Naive thymus-derived CD4-positive, alpha-beta T cell (primary cell): ENCODE measurements around the gene TMEFF1. TPM values are rescaled to one million over a fixed set of nuclear protein-coding genes. Genes with fewer than 3 reads are reported as not detected.

Experiments used
- ATAC-seq: fragments of 150-1000 bp; cut with Tn5 transposase; 2 replicates; pipeline ENCODE4 v1.10.0; 2021; ENCODE audit warnings: mild to moderate bottlenecking, moderate library complexity
- CTCF ChIA-PET: fragments of 350-600 bp; sonication (Branson Sonifier 250); formaldehyde crosslinking; loops from one replicate; lab custom pipeline; 2021; ENCODE audit warnings: antibody characterized with exemption; lab: Charles Lee
- POLR2A ChIA-PET: fragments of 350-600 bp; sonication (Branson Sonifier 250); formaldehyde crosslinking; loops from one replicate; lab custom pipeline; 2021; ENCODE audit warnings: antibody characterized with exemption, inconsistent platforms; lab: Charles Lee
- DNase-seq, 9 donors: peaks; one replicate each; pipeline versions ENCODE4 v3.0.0 to v3.0.0-alpha.2; 2020 to 2022; ENCODE audit warnings: mixed read lengths in 1 of 9
- H3K27ac ChIP-seq: one replicate; pipeline ENCODE4 v1.7.0; 2013; ENCODE audit warnings: mild to moderate bottlenecking, low read depth, low read length, moderate library complexity
- H3K27me3 ChIP-seq, 2 donors: one replicate each; pipeline ENCODE4 v1.7.0; 2013; ENCODE audit warnings: low read length in 2 of 2, mild to moderate bottlenecking in 2 of 2, moderate library complexity in 2 of 2; ENCODE audit not compliant: control insufficient read depth in 2 of 2, insufficient read depth in 2 of 2
- H3K36me3 ChIP-seq, 3 experiments: 1 replicate in 2 of 3; 2 replicates in 1 of 3; pipeline ENCODE4 v1.7.0; 2013; ENCODE audit warnings: low read length in 3 of 3, mild to moderate bottlenecking in 3 of 3, moderate library complexity in 1 of 3; ENCODE audit not compliant: insufficient read depth in 3 of 3, control insufficient read depth in 2 of 3
- H3K4me1 ChIP-seq, 2 donors: one replicate each; pipeline ENCODE4 v1.7.0; 2013; ENCODE audit warnings: low read length in 2 of 2, mild to moderate bottlenecking in 2 of 2, moderate library complexity in 1 of 2; ENCODE audit not compliant: control insufficient read depth in 2 of 2, insufficient read depth in 2 of 2
- H3K4me3 ChIP-seq: 2 replicates; pipeline ENCODE4 v1.7.0; 2013; ENCODE audit warnings: mild to moderate bottlenecking, low read length
- H3K9me3 ChIP-seq, 3 experiments: 1 replicate in 2 of 3; 2 replicates in 1 of 3; pipeline ENCODE4 v1.7.0; 2013; ENCODE audit warnings: low read length in 3 of 3; ENCODE audit not compliant: control insufficient read depth in 2 of 3
- H3K27ac Mint-ChIP-seq, 9 donors: one replicate each; pipeline ENCODE4 v1.8.0; 2020 to 2022; ENCODE audit warnings: mixed read lengths in 9 of 9, mild to moderate bottlenecking in 8 of 9, moderate library complexity in 5 of 9, inconsistent platforms in 2 of 9
- H3K27me3 Mint-ChIP-seq, 5 donors: one replicate each; pipeline ENCODE4 v1.8.0; 2021 to 2022; ENCODE audit warnings: mixed read lengths in 5 of 5, mild to moderate bottlenecking in 1 of 5
- H3K36me3 Mint-ChIP-seq, 5 donors: one replicate each; pipeline ENCODE4 v1.8.0; 2020 to 2022; ENCODE audit warnings: mixed read lengths in 5 of 5, mild to moderate bottlenecking in 3 of 5, inconsistent platforms in 1 of 5
- H3K4me1 Mint-ChIP-seq, 7 donors: one replicate each; pipeline ENCODE4 v1.8.0; 2020 to 2022; ENCODE audit warnings: mixed read lengths in 7 of 7, mild to moderate bottlenecking in 3 of 7, inconsistent platforms in 1 of 7
- H3K4me3 Mint-ChIP-seq, 10 donors: one replicate each; pipeline ENCODE4 v1.8.0; 2020 to 2022; ENCODE audit warnings: mild to moderate bottlenecking in 10 of 10, mixed read lengths in 10 of 10, moderate library complexity in 6 of 10, inconsistent platforms in 2 of 10
- H3K9me3 Mint-ChIP-seq, 11 donors: one replicate each; pipeline ENCODE4 v1.8.0; 2020 to 2022; ENCODE audit warnings: mixed read lengths in 11 of 11, mild to moderate bottlenecking in 4 of 11, inconsistent platforms in 1 of 11, moderate library complexity in 1 of 11
- intact Hi-C, 2 donors: fragments of 100-400 bp; cut with micrococcal nuclease; formaldehyde crosslinking; loops; one replicate each; pipeline ENCODE4 v1.15.1; 2023
- polyA plus RNA-seq, 2 donors: library from polyadenylated mRNA; unstranded; fragments of 300-500 nt; fragmentation: Illumina TruSeq; gene quantifications; one replicate each; pipeline ENCODE4 v1.2.3, GENCODE V29; 2021
- total RNA-seq, 6 experiments: library from RNA in 5 of 6; stranded (reverse) in 5 of 6; gene quantifications; 1 replicate in 5 of 6; 2 replicates in 1 of 6; pipeline ENCODE4 v1.2.3 and lab custom pipeline; 2021 to 2026

Gene TMEFF1
- total and polyA plus RNA-seq, 7 experiments from 2014 or later, result 0.27 to 0.56 TPM; not detected in 5

DNA sequence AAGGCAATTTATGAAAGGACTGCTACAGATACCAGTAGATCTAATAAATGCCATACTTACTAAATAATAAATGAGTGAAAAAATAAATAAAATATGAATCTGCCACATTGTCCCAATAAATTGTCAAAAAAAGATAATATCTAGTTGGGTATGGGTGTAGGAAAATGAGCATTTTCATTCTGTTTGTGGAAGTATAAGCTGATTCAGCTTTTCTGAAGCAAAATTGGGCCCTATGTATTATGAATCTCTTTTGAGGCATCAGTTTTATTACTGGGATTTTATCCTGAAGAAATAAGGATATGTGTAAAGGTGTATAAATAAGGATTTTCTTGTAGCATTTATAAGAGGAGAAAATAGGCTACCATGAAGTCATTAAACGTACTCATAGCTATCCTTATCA is 151.0 kb downstream of the TMEFF1 start:
- Histone ChIP-seq H3K9me3 (no peaks in the 10 kb centered on the region), H3K4me1 (no peaks in the 10 kb centered on the region), H3K27me3 (no peaks in the 10 kb centered on the region), H3K4me3 (no peak overlapping the region), H3K27ac (no peak overlapping the region), H3K36me3 (no peaks in the 10 kb centered on the region)
- no peaks in the 10 kb centered on the region for H3K4me1 Mint-ChIP-seq
- H3K9me3 Mint-ChIP-seq, result peaks cover 0 to 18% (median 6%) of the 10 kb centered on the region in 11 donors
- H3K36me3 Mint-ChIP-seq, result peaks cover 0 to 4% (median 0%) of the 10 kb centered on the region in 5 donors
- H3K4me3 Mint-ChIP-seq, result no peak overlapping the region
- ATAC-seq, result no peak
- CTCF ChIA-PET, result no interaction called here
- no peak for DNase-seq
- H3K27ac Mint-ChIP-seq, result no peak overlapping the region
- intact Hi-C loops, result no loop called here
- POLR2A ChIA-PET, result no interaction called here
- H3K27me3 Mint-ChIP-seq, result peaks cover 0 to 15% (median 5%) of the 10 kb centered on the region in 5 donors

DNA sequence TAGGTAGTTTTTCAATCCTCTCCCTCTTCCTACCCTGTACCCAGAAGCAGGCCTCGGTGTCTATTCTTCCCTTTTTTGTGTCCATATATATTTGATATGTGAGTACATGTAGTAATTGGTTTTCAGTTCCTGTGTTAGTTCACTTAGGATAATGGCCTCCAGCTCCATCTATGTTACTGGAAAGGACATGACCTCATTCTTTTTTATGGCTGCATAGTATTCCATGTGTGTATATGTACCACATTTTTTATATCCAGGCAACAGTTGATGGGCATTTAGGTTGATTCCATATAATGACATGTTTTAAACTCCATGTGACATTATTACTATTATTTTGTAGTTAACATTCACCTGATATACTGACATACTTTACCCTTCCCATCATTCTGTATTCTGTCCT is 154.0 kb downstream of the TMEFF1 start:
- H3K4me1 Mint-ChIP-seq, result no peaks in the 10 kb centered on the region
- CTCF ChIA-PET, result no interaction called here
- ATAC-seq (no peak), DNase-seq (no peak)
- Histone ChIP-seq H3K9me3 (no peaks in the 10 kb centered on the region), H3K4me3 (no peak overlapping the region), H3K36me3 (no peaks in the 10 kb centered on the region), H3K4me1 (no peaks in the 10 kb centered on the region), H3K27me3 (no peaks in the 10 kb centered on the region), H3K27ac (no peak overlapping the region)
- peaks cover 0 to 20% (median 12%) of the 10 kb centered on the region in 5 donors for H3K27me3 Mint-ChIP-seq
- peaks cover 0 to 13% (median 6%) of the 10 kb centered on the region in 11 donors for H3K9me3 Mint-ChIP-seq
- no peak overlapping the region for H3K27ac Mint-ChIP-seq
- H3K4me3 Mint-ChIP-seq, result no peak overlapping the region
- POLR2A ChIA-PET, result no interaction called here
- peaks cover 0 to 4% (median 0%) of the 10 kb centered on the region in 5 donors for H3K36me3 Mint-ChIP-seq
- intact Hi-C loops, result no loop called here

Other genes with a start within 250 kb of the TMEFF1 start
- gene TEX10, start 120.2 kb upstream of the TMEFF1 start, total RNA-seq, result 10 to 100 TPM; 11.0 to 24.6 (median 18.2) TPM
- 10 to 100 TPM; 13.6 to 20.5 TPM for gene TEX10, start 120.2 kb upstream of the TMEFF1 start, polyA plus RNA-seq
- gene MSANTD3, start 46.0 kb upstream of the TMEFF1 start, total RNA-seq, result 10 to 100 TPM in 3 of 5 experiments, 1 to 10 TPM in 2; 6.8 to 13.4 (median 12.0) TPM
- 1 to 10 TPM; 3.5 to 4.1 TPM for gene MSANTD3, start 46.0 kb upstream of the TMEFF1 start, polyA plus RNA-seq
- gene CAVIN4, start 104.9 kb downstream of the TMEFF1 start, total RNA-seq, result under 1 TPM in 2 of 5 experiments, not detected in 3; 0.07 to 0.13 TPM
- gene CAVIN4, start 104.9 kb downstream of the TMEFF1 start, polyA plus RNA-seq, result not detected